ENCODE data around the gene GCDH. TPM values are rescaled to one million over a fixed set of nuclear protein-coding genes. Genes with fewer than 3 reads are reported as not detected.

The GCDH gene
- total RNA-seq, 1 donor from 2014 or later, result 46.8 TPM

DNA sequence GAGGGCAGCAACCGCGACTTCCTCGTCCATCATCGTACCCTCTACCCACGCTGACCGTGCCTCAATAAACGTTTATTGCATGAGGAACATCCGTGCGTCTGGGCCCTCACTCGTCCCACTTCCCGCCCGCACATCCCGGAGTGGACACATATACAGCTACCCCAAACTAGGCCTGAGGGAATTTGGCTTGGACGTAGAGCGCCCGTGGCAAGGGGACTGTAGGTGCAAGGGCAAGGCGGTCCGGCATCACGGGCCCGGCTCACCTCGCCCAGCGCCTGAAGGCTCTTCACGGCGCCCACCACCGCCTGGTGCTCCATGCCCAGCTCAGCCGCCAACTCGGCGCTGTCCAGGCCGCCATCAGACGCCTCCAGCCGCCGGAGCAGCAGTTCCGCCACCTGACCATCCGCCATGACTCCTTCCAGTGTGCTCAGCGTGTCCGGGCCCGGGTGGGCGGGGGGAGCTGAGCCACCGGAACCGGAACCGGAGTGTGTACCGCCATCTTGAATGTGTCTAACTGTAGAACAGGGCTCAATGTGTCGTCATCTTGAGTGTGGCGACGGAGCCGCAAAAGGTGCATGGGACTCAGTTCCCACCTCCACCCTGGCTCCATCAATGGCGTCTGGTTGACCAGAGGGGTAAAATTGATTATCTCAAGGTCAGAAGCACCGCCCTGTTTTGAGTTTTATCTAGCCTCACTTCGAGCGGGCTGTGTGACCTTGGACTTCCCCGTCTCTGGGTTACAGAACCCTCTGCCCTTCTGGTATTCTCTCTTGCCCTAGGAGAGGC, 42.5 kb downstream of the GCDH start, which contains the start of gene FARSA:
TSS of gene FARSA (minus strand) at position 425 of the 786 bp plus-strand sequence. CDS start at position 410, 15 bp downstream.
- no peaks in the 10 kb centered on the region for H3K9me3 Mint-ChIP-seq
- H3K4me3 Mint-ChIP-seq, result peak within 1 kb of the TSS; percentile 97
- DNase-seq (ENCODE audit: extremely low spot score, unreplicated experiment), result peak; percentile 89
- TF ChIP-seq, protein P1, sequence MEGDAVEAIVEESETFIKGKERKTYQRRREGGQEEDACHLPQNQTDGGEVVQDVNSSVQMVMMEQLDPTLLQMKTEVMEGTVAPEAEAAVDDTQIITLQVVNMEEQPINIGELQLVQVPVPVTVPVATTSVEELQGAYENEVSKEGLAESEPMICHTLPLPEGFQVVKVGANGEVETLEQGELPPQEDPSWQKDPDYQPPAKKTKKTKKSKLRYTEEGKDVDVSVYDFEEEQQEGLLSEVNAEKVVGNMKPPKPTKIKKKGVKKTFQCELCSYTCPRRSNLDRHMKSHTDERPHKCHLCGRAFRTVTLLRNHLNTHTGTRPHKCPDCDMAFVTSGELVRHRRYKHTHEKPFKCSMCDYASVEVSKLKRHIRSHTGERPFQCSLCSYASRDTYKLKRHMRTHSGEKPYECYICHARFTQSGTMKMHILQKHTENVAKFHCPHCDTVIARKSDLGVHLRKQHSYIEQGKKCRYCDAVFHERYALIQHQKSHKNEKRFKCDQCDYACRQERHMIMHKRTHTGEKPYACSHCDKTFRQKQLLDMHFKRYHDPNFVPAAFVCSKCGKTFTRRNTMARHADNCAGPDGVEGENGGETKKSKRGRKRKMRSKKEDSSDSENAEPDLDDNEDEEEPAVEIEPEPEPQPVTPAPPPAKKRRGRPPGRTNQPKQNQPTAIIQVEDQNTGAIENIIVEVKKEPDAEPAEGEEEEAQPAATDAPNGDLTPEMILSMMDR (conservative IDR thresholded peaks at IDR 0.05), result no peak
- peaks cover 3% of the 10 kb centered on the region for H3K27me3 Mint-ChIP-seq
- peaks cover 9% of the 10 kb centered on the region for H3K36me3 Mint-ChIP-seq
- peaks cover 19% of the 10 kb centered on the region for H3K4me1 Mint-ChIP-seq (ENCODE audit: unreplicated experiment)
- H3K27ac Mint-ChIP-seq, result peak within 1 kb of the TSS; percentile 86

DNA sequence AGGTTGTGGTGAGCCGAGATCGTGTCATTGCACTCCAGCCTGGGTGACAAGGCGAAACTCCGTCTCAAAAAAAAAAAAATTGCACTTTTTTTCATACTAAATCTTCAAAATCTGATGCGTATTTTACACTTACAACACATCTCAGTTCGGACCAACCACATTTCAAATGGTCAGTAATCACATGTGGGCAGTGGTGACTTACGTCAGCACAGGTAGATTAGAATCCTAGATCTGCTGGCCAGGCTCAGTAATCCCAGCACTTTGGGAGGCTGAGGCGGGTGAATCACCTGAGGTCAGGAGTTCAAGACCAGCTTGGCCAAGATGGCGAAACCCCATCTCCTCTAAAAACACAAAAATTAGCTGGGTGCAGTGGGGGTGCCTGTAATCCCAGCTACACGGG, 44.1 kb downstream of the GCDH start:
- no peak overlapping the region for H3K27ac Mint-ChIP-seq
- TF ChIP-seq, protein P1 (conservative IDR thresholded peaks at IDR 0.05), result no peak
- peaks cover 3% of the 10 kb centered on the region for H3K27me3 Mint-ChIP-seq
- peaks cover 18% of the 10 kb centered on the region for H3K36me3 Mint-ChIP-seq
- H3K4me1 Mint-ChIP-seq (ENCODE audit: unreplicated experiment), result peaks cover 27% of the 10 kb centered on the region
- H3K4me3 Mint-ChIP-seq, result no peak overlapping the region
- no peak for DNase-seq (ENCODE audit: extremely low spot score, unreplicated experiment)
- H3K9me3 Mint-ChIP-seq, result no peaks in the 10 kb centered on the region

DNA sequence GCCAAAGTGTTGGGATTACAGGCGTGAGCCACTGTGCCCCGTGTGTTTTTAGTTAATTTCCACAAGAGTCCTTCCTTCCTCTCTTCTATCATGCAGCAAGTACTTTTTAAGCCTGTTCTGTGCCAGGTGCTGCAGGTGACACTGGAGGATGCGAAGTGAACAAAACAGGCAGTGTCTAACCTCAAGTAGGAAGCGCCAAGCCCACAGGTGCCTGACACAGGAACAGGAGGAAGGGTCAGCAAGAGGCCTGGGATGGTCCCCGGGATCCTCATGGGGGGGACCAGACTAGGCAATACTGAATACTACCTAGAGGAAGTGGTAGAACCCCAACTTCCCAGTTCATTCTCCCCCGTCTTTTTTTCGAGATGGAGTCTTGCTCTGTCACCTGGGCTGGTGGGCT, 45.6 kb downstream of the GCDH start:
- no peak for DNase-seq (ENCODE audit: extremely low spot score, unreplicated experiment)
- H3K36me3 Mint-ChIP-seq, result peaks cover 26% of the 10 kb centered on the region
- TF ChIP-seq, protein P1 (conservative IDR thresholded peaks at IDR 0.05), result no peak
- H3K27ac Mint-ChIP-seq, result no peak overlapping the region
- H3K27me3 Mint-ChIP-seq, result peaks cover 3% of the 10 kb centered on the region
- peaks cover 36% of the 10 kb centered on the region for H3K4me1 Mint-ChIP-seq (ENCODE audit: unreplicated experiment)
- peak overlapping the region; percentile 54 for H3K4me3 Mint-ChIP-seq
- no peaks in the 10 kb centered on the region for H3K9me3 Mint-ChIP-seq

DNA sequence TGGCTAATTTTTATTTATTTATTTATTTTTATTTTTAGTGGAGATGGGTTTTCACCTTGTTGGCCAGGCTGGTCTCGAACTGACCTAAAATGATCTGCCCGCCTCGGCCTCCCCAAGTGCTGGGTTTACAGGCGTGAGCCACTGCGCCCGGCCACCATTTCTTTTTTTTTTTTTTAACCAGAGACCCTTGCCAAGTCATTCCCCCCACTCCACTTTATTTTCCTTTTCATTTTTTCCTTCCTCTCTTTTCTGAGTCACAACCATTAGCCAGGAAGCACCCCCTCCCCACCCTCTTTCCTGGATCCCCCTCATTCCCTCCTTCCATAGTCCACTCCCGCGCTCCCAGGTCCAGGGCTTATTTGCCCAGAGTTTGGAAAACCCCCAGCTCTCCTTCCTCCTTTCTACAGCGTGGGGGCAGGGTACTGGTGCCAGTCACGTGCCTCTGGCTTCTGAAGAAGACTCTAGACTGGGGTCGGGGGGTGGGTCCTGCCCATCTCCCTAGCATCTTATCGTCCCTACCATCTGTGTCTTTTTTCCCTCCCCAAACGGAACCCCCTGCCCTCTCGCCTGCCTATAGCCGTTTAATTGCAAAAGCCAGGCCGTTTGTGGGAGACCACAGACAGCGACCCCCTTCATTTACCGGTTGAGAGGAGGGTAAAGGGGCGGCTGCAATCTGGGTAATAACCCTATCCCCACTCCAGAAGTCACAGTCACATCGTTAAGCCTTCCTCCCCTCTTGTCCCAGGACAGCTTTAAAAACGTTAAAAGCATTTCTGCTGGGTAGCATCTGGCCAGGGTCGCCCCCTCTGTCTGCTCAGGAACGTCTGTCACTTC, 46.4 kb downstream of the GCDH start:
- peaks cover 34% of the 10 kb centered on the region for H3K4me1 Mint-ChIP-seq (ENCODE audit: unreplicated experiment)
- H3K36me3 Mint-ChIP-seq, result peaks cover 29% of the 10 kb centered on the region
- H3K27me3 Mint-ChIP-seq, result peaks cover 3% of the 10 kb centered on the region
- DNase-seq (ENCODE audit: extremely low spot score, unreplicated experiment), result no peak
- no peaks in the 10 kb centered on the region for H3K9me3 Mint-ChIP-seq
- peak overlapping the region; percentile 98 for H3K27ac Mint-ChIP-seq
- TF ChIP-seq, protein P1 (conservative IDR thresholded peaks at IDR 0.05), result no peak
- H3K4me3 Mint-ChIP-seq, result peak overlapping the region; percentile 99

DNA sequence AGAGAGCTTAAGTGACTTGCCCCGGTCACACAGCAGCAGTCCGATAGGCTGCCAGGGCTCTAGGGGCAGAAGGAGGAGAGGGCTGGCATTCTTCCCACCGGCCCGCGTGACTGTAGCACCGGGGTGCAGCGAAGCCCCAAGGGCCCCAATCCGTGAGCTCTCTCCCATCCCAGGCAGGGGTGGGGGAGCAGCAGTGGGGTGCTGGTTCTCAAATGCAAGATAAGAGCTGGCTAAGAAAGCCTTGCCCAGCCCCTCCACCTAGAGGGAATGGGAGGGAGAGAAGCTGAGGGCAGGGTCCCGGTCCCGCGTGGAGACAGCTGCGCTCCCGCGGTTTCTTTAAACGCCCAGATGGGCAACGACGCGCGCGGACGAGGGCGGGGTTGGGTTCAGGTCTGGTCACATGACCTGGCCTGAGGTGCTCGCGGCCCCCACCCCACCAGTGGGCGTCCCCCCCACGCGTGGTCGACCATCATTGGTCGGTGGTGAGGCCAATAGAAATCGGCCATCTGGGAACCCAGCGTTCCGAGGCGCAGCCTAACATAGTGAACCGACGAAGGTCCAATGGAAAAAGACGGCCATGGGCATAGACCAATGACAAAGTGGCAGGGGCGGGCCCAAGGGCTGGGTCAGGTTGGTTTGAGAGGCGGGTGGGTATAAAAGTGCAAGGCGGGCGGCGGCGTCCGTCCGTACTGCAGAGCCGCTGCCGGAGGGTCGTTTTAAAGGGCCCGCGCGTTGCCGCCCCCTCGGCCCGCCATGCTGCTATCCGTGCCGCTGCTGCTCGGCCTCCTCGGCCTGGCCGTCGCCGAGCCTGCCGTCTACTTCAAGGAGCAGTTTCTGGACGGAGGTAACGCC, 47.2 kb downstream of the GCDH start, which contains the start of gene CALR:
TSS of gene CALR (plus strand) at position 683 of the 852 bp plus-strand sequence. CDS start at position 754, 71 bp downstream.
- peak; percentile 98 for DNase-seq (ENCODE audit: extremely low spot score, unreplicated experiment)
- H3K4me3 Mint-ChIP-seq, result peak within 1 kb of the TSS; percentile 99
- H3K4me1 Mint-ChIP-seq (ENCODE audit: unreplicated experiment), result peaks cover 26% of the 10 kb centered on the region
- peaks cover 3% of the 10 kb centered on the region for H3K27me3 Mint-ChIP-seq
- peaks cover 32% of the 10 kb centered on the region for H3K36me3 Mint-ChIP-seq
- no peaks in the 10 kb centered on the region for H3K9me3 Mint-ChIP-seq
- TF ChIP-seq, protein P1 (conservative IDR thresholded peaks at IDR 0.05), result no peak
- peak within 1 kb of the TSS; percentile 98 for H3K27ac Mint-ChIP-seq
